Nephron progenitor cell (in vitro differentiated cells): ENCODE data around the gene FAM43B.

Experiments used
- DNase-seq: peaks from one replicate; pipeline ENCODE4 v3.0.0; 2021
- H3K27ac Mint-ChIP-seq: 2 replicates; pipeline ENCODE4 v1.8.0; 2021; ENCODE audit warnings: mild to moderate bottlenecking, moderate library complexity, mixed read lengths
- H3K27me3 Mint-ChIP-seq: 2 replicates; pipeline ENCODE4 v1.8.0; 2021; ENCODE audit warnings: mild to moderate bottlenecking, low read depth, mixed read lengths; ENCODE audit not compliant: poor library complexity
- H3K36me3 Mint-ChIP-seq: 2 replicates; pipeline ENCODE4 v1.8.0; 2021; ENCODE audit warnings: low read depth, mixed read lengths
- H3K4me1 Mint-ChIP-seq: 2 replicates; pipeline ENCODE4 v1.8.0; 2021; ENCODE audit warnings: mixed read lengths
- H3K4me3 Mint-ChIP-seq: 2 replicates; pipeline ENCODE4 v1.8.0; 2021; ENCODE audit warnings: mild to moderate bottlenecking, moderate library complexity, mixed read lengths
- H3K9me3 Mint-ChIP-seq: 2 replicates; pipeline ENCODE4 v1.8.0; 2021; ENCODE audit warnings: mild to moderate bottlenecking, moderate library complexity, mixed read lengths
- TF ChIP-seq, protein P1 (sequence below): fragments of 200-600 bp; sonication (generic); IDR thresholded peaks from 2 replicates; pipeline ENCODE4 v1.5.0; 2021; ENCODE audit warnings: antibody characterized with exemption

The FAM43B gene

DNA sequence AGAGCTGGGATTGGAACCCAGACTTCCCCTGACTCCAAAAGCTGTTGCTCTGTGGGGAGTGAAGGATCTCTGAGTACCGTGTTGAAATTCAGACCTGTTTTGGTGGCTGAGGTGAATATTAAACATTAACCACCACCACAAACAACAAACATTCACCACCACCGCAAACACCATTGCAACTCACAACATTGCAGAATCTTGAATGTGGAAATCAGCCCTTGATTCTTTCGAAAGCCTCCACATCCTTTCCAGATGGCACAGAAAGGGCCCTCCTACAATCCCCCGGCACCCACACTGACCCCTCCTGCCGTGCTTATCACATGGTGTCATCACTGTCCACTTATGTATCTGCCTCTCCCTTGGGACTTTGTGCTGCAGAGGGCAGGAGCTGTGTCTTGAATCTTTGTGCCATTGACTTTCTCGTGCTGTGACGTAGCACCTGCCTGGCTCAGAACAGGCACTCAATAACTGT is 38.0 kb downstream of the FAM43B start:
- Mint-ChIP-seq H3K36me3 (no peaks in the 10 kb centered on the region), H3K4me1 (peaks cover 41% of the 10 kb centered on the region), H3K9me3 (no peaks in the 10 kb centered on the region), H3K27me3 (peaks cover 23% of the 10 kb centered on the region), H3K27ac (no peak overlapping the region), H3K4me3 (no peak overlapping the region)
- no peak for DNase-seq
- TF ChIP-seq, protein P1, sequence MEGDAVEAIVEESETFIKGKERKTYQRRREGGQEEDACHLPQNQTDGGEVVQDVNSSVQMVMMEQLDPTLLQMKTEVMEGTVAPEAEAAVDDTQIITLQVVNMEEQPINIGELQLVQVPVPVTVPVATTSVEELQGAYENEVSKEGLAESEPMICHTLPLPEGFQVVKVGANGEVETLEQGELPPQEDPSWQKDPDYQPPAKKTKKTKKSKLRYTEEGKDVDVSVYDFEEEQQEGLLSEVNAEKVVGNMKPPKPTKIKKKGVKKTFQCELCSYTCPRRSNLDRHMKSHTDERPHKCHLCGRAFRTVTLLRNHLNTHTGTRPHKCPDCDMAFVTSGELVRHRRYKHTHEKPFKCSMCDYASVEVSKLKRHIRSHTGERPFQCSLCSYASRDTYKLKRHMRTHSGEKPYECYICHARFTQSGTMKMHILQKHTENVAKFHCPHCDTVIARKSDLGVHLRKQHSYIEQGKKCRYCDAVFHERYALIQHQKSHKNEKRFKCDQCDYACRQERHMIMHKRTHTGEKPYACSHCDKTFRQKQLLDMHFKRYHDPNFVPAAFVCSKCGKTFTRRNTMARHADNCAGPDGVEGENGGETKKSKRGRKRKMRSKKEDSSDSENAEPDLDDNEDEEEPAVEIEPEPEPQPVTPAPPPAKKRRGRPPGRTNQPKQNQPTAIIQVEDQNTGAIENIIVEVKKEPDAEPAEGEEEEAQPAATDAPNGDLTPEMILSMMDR = no peak

DNA sequence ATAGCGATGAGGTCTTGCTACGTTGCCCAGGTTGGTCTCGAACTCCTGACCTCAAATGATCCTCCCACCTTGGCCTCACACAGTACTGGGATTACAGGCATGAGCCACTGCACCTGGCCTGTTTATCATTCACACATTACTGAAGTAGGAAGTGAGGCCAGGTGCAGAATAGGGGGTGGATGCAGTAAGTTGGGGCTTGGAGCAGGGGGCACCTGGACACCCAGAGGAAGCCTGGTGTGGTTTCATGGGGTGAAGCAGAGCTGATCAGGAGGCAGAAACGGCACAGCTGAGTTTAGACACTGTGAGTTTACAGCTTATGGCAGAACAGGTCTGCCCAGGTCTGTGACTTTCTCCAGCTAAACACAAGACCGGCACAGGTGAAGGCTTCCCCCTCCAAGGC is 41.4 kb downstream of the FAM43B start:
- Mint-ChIP-seq H3K4me1 (peaks cover 45% of the 10 kb centered on the region), H3K36me3 (no peaks in the 10 kb centered on the region), H3K27ac (no peak overlapping the region), H3K4me3 (no peak overlapping the region), H3K9me3 (no peaks in the 10 kb centered on the region), H3K27me3 (peaks cover 21% of the 10 kb centered on the region)
- no peak for DNase-seq
- TF ChIP-seq, protein P1 = no peak

DNA sequence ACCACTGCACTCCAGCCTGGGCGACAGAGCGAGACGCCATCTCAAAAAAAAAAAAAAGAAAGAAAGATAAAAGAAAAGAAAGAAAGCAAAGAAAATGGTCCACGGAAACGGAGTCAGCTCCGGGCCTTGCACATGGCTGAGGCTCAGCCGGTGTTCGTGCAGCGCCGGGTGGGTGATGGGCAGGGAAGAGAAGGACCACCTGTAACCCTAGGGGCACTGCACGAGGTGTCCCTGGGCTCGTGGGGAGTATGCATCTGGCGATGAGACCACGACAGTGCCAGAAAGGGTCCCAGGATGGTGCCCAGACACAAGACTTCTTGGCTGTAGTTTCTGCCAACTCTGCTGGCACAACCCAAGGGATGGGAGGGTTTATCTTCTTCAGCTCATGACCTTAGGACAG is 42.4 kb downstream of the FAM43B start:
- Mint-ChIP-seq H3K9me3 (no peaks in the 10 kb centered on the region), H3K27ac (no peak overlapping the region), H3K27me3 (peaks cover 18% of the 10 kb centered on the region), H3K4me1 (peaks cover 35% of the 10 kb centered on the region), H3K36me3 (no peaks in the 10 kb centered on the region), H3K4me3 (no peak overlapping the region)
- TF ChIP-seq, protein P1 = no peak
- DNase-seq = no peak

DNA sequence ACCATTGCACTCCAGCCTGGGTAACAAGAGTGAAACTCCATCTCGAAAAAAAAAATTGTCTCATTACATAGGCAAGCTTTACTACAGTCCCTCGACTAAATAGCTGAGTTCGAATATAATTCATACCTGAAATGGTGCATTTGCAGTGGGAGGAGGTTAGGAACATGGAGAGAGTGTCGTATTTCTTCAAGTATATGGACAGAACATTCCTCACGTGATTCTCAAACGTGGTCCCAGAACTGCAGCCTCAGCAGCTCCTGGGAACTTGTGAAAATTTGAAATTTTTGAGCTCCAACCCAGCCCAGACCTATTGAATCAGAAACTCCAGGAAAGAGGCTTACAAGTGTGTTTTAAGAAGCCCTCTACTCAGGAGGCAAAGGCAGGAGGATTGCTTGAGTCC is 43.7 kb downstream of the FAM43B start:
- Mint-ChIP-seq H3K9me3 (no peaks in the 10 kb centered on the region), H3K27me3 (peaks cover 12% of the 10 kb centered on the region), H3K36me3 (no peaks in the 10 kb centered on the region), H3K27ac (no peak overlapping the region), H3K4me3 (no peak overlapping the region), H3K4me1 (peaks cover 25% of the 10 kb centered on the region)
- TF ChIP-seq, protein P1 = no peak
- no peak for DNase-seq

DNA sequence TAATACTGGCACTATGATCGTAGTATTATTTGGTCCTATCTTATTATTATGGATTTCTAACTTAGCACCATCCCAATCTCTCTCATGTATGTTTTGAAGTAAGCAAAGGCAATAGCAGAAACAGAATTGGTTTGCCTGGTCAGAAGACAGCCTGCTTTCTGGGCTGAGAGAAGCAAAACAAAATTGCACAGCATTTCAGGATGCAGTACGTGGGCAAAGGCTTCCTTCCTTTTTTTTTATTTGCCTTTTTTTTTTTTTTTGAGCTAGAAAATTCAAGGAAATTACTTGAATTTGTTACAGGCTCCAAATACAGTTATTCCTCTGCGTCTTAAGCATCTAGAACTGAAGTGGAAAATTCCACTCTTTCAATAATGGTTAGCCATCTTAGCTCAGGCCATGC is 45.3 kb downstream of the FAM43B start:
- H3K4me1 Mint-ChIP-seq = peaks cover 19% of the 10 kb centered on the region
- no peaks in the 10 kb centered on the region for H3K36me3 Mint-ChIP-seq
- TF ChIP-seq, protein P1 = no peak
- peaks cover 5% of the 10 kb centered on the region for H3K27me3 Mint-ChIP-seq
- H3K4me3 Mint-ChIP-seq = no peak overlapping the region
- DNase-seq = no peak
- no peak overlapping the region for H3K27ac Mint-ChIP-seq
- no peaks in the 10 kb centered on the region for H3K9me3 Mint-ChIP-seq

DNA sequence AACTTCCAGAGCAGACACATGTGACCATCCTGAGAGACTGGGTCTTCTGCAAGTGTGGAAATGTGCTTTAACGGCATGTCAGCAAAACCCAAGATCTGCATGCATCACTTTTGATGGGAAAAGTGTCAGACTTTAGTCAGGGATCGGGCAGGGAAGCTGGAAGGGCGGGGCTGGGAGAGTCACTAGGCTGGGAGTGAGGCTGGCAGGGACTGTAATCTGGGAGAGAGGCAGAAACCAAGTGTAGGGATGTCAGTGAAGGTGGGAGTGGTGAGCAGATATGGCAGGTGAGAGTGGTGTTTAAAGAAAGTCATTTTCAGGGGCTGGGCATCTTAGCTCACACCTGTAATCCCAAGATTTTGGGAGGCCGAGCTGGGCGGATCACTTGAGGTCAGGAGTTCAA is 47.8 kb downstream of the FAM43B start:
- Mint-ChIP-seq H3K4me1 (peaks cover 10% of the 10 kb centered on the region), H3K9me3 (no peaks in the 10 kb centered on the region), H3K36me3 (no peaks in the 10 kb centered on the region), H3K4me3 (no peak overlapping the region), H3K27ac (no peak overlapping the region), H3K27me3 (no peaks in the 10 kb centered on the region)
- DNase-seq = no peak
- TF ChIP-seq, protein P1 = no peak
